NCI-H1105 treated with DMSO at 0.1 percent for 48 hours (cell line): ENCODE measurements around the gene UBE2L6.

Experiments used
- DNase-seq: peaks from one replicate; lab custom pipeline; 2025; lab: John Stamatoyannopoulos, UW

Gene UBE2L6

GRCh38 chr11:57530215-57530595 lies 37.3 kb downstream of the UBE2L6 start:
- DNase-seq = no peak

- DNase-seq = no peak
Observed at GRCh38 chr11:57529012-57529411, 38.5 kb downstream of the UBE2L6 start.

- peak; percentile 57 for DNase-seq
Observed at GRCh38 chr11:57527056-57527631, 40.3 kb downstream of the UBE2L6 start.

GRCh38 chr11:57523419-57523818 lies 44.1 kb downstream of the UBE2L6 start:
- no peak for DNase-seq

GRCh38 chr11:57521116-57521515 lies 46.4 kb downstream of the UBE2L6 start:
- DNase-seq = no peak

- DNase-seq = no peak
Observed at GRCh38 chr11:57516061-57516443, 51.4 kb downstream of the UBE2L6 start.

GRCh38 chr11:57515332-57516060 lies 52.0 kb downstream of the UBE2L6 start, which contains the start of gene SLC43A1:
TSS of gene SLC43A1 (minus strand) at chr11:57515702. CDS start at chr11:57514111, 1,591 bp downstream.
- DNase-seq = peak; percentile 22

- peak; percentile 16 for DNase-seq
Observed at GRCh38 chr11:57514538-57515331, 52.7 kb downstream of the UBE2L6 start.

GRCh38 chr11:57513911-57514537 lies 53.4 kb downstream of the UBE2L6 start:
- DNase-seq = peak; percentile 22

- no peak for DNase-seq
Observed at GRCh38 chr11:57513452-57513795, 54.0 kb downstream of the UBE2L6 start.

GRCh38 chr11:57512646-57513451 lies 54.6 kb downstream of the UBE2L6 start:
- DNase-seq = no peak

- no peak for DNase-seq
Observed at GRCh38 chr11:57511741-57512430, 55.6 kb downstream of the UBE2L6 start.

GRCh38 chr11:57508341-57509170 lies 58.9 kb downstream of the UBE2L6 start:
- DNase-seq = no peak

- DNase-seq = no peak
Observed at GRCh38 chr11:57506522-57506921, 61.0 kb downstream of the UBE2L6 start.

GRCh38 chr11:57504511-57504910 lies 63.0 kb downstream of the UBE2L6 start:
- DNase-seq = no peak

GRCh38 chr11:57502870-57503269 lies 64.6 kb downstream of the UBE2L6 start:
- DNase-seq = no peak

GRCh38 chr11:57502376-57502775 lies 65.1 kb downstream of the UBE2L6 start:
- no peak for DNase-seq

- no peak for DNase-seq
Observed at GRCh38 chr11:57501953-57502352, 65.5 kb downstream of the UBE2L6 start.
